HL-60/S4 treated with phorbol 12-myristate 13-acetate at 8.2 ng/mL for 4 days and 3 days (cell line): ENCODE data around the gene FDXR.

Experiments used
- in situ Hi-C: fragments of 300-500 bp; cut with MboI; formaldehyde crosslinking; loops from 2 replicates; pipeline ENCODE4 v1.15.0; 2022; ENCODE audit warnings: low sequenced_read_pairs

Gene FDXR

GRCh38 chr17:74900208-74900607, 27.4 kb upstream of the FDXR start:
- in situ Hi-C loops = no loop called here

GRCh38 chr17:74898376-74898946, 25.7 kb upstream of the FDXR start:
- in situ Hi-C loops = no loop called here

GRCh38 chr17:74893936-74894671, 21.3 kb upstream of the FDXR start:
- in situ Hi-C loops = no loop called here

- in situ Hi-C loops = no loop called here
Measured at GRCh38 chr17:74892974-74893911, 20.4 kb upstream of the FDXR start, which contains the start of gene FADS6. Gene FADS6 (minus strand): TSS chr17:74893633. CDS start chr17:74893595, 38 bp downstream.

GRCh38 chr17:74892013-74892841, 19.4 kb upstream of the FDXR start:
- in situ Hi-C loops = no loop called here

- in situ Hi-C loops = no loop called here
Measured at GRCh38 chr17:74890554-74890953, 17.8 kb upstream of the FDXR start.

GRCh38 chr17:74888469-74888868, 15.7 kb upstream of the FDXR start:
- in situ Hi-C loops = no loop called here

GRCh38 chr17:74883241-74883745, 10.5 kb upstream of the FDXR start:
- in situ Hi-C loops = no loop called here

- in situ Hi-C loops = no loop called here
Measured at GRCh38 chr17:74882517-74883240, 9.9 kb upstream of the FDXR start.

GRCh38 chr17:74881073-74881472, 8.3 kb upstream of the FDXR start:
- in situ Hi-C loops = no loop called here

GRCh38 chr17:74879308-74879707, 6.5 kb upstream of the FDXR start:
- in situ Hi-C loops = no loop called here

- in situ Hi-C loops = no loop called here
Measured at GRCh38 chr17:74878658-74879057, 5.9 kb upstream of the FDXR start.

GRCh38 chr17:74877592-74878548, 5.1 kb upstream of the FDXR start:
- in situ Hi-C loops = no loop called here

GRCh38 chr17:74875977-74876593, 3.3 kb upstream of the FDXR start:
- in situ Hi-C loops = no loop called here

- in situ Hi-C loops = no loop called here
Measured at GRCh38 chr17:74875155-74875976, 2.6 kb upstream of the FDXR start.

- in situ Hi-C loops = no loop called here
Measured at GRCh38 chr17:74874615-74875037, 1.8 kb upstream of the FDXR start.

- in situ Hi-C loops = no loop called here
Measured at GRCh38 chr17:74873874-74874614, 1.2 kb upstream of the FDXR start.
